GM18858 (cell line): ENCODE measurements around the gene IL5RA.

Experiments used
- ATAC-seq: cut with Tn5 transposase; IDR thresholded peaks from one replicate; pipeline ENCODE4 v1.9.1; 2021; ENCODE audit not compliant: unreplicated experiment

Gene IL5RA, protein sequence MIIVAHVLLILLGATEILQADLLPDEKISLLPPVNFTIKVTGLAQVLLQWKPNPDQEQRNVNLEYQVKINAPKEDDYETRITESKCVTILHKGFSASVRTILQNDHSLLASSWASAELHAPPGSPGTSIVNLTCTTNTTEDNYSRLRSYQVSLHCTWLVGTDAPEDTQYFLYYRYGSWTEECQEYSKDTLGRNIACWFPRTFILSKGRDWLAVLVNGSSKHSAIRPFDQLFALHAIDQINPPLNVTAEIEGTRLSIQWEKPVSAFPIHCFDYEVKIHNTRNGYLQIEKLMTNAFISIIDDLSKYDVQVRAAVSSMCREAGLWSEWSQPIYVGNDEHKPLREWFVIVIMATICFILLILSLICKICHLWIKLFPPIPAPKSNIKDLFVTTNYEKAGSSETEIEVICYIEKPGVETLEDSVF

DNA sequence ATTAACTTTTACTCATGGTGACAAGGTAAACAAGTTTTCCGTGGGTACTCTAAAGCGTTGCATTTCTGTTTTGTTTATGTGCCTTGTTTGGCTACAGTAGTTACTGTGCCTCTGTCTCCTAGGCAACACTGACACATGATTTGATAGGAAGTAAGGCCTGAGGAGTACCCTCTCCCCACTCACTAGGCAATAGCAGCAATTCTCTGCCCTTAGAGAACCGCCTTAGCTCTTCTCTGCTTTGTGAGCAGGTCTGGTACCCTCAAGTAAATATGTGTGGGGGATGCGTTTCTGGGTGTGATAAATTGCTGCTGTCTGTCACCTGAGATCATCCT is at the start of gene IL5RA:
IL5RA (minus strand) TSS at position 76 of the 332 bp plus-strand sequence. CDS start 5,390 bp downstream, outside the sequence.
- peak; percentile 43 for ATAC-seq

DNA sequence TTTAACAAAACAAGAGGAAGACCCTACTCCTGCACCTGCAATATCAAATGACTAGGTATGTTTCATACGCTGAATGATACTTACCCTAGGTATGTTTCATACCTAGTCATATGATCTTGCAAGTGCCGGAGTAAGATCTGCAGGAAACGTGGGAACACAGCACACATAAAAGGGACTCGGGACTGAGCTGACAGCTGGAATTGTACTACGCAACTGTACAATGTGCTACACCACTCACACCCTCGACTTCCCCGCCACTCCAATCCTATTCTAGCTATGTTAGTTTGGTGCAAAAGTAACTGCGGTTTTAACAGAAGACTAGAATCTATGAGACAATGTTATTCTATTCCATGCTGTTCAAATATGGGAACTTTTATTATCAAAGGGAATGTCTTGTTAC is 47.3 kb upstream of the IL5RA start:
- no peak for ATAC-seq

DNA sequence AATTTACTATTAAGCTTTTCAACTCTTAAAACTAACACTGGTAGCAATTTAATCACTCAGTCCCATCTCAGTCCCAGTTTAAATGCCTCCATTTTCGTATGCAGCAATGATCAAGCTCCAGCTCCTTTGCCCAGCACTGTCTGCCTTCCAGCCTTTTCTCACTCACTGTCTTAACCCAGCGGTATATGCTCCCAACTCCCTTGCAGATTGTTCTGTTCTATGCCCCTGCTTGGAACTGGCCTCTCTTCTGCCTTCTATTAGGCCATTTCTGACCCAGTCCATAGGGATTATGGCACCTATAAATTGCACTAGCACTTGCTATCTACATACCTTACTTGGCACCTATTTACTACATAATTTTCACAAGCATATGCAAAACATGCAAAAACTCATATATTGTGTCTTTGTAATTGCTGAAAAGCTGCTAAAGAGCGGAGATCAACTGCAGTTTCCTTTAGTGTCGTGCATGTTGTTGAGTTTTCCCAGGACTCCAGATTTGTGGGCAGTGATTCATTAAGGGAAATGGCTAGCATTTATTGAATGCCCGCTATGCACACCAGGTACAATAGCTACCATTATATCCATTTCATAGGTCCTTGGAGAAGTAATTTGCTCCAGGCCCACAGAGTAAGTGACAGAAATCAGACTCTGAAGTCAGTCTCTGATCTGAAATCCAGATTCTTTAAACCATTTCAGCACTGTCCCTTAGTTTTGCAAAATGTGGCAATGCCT is 44.9 kb upstream of the IL5RA start:
- ATAC-seq: no peak

DNA sequence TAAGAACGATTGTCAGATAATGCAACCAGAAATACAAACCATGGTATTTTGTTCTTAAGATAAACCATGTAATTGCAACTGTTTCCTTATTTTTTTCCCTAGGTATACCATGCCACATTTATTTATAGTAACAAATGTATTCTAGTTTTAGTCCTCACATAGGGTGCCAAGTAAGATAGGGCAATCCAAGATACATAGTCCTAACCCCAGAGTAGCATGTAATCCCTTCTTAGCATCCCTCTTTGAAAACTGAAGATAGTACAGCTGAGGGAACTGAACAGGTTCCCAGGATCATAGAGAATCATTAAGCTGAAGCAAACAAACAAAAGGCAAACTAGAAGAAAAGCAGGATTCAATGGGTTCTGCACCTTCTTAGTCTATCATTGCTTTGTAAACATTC is 41.3 kb upstream of the IL5RA start:
- ATAC-seq: no peak

DNA sequence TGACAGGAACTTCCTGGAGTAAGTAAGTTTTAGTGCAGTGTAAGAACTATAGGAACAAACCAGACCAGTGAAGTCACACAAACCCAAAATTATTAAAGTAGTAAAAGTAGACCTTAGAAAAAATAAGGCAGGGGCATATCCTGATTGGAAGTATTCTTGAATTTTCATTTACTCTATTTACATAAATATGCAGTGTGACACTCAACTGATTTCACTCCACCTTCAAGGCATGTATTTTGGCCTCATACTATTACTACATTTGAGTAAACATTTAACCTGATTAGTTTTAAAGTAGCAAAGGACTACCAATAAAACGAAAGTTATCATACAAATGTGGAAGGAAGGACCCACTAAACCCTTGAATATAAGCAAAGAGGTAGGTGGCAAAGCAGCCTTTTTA is 39.4 kb upstream of the IL5RA start:
- ATAC-seq: no peak

DNA sequence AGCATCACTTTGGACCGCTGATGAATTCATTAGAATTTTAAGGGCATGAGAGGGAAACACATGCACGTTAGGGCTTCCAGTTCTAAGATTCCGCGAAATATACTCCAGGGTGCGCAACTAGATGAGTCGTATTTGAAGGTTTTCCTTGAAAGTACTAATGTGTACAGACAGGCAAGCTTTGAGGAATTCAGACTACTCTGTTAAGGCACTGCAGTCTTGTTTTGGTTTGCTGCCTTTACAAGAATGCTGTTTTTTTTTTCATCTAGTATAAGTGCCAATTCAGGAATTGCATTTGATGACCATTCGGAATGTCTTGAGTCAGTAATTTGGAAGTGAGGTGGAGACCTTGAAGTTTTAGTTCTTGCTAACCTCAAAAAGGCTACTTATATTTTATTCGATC is 35.7 kb upstream of the IL5RA start:
- no peak for ATAC-seq

DNA sequence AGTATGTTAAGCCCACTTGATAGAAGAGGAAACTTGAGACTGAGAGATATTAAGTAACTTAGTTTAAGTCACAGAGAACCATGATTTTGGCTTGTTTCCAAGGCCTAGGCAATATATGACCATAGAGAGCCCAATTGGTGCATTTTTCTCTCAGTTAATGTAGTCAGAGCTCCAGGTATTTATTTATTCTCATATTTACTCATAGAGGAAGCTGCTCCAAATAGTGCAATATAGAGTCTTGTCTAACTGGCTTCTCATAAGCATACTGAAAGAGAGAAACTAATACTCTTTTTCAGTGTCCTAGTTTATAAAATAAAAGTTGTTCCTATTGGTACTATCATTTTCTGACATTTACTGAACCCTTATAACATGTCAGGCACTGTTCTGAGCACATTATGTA is 31.8 kb upstream of the IL5RA start:
- ATAC-seq: peak; percentile 40

DNA sequence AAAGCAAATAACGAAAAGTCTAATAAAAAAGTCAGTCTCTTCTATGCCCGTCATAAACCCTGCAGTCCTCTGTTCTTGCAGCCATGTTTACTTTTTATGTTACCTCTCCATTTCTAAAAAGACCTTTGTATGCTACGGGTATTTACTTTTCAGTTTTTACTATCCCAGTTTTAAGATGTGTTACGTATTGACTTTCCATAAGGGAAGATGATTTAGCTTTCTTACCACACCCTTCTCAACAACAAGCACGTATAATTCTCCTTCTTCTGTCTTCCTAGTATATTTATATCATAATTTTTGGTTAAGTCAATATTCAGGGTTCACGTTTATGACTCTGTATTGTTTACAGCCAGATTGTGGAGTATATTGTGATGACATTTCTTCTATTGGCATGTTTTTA is 27.4 kb upstream of the IL5RA start:
- ATAC-seq: no peak

DNA sequence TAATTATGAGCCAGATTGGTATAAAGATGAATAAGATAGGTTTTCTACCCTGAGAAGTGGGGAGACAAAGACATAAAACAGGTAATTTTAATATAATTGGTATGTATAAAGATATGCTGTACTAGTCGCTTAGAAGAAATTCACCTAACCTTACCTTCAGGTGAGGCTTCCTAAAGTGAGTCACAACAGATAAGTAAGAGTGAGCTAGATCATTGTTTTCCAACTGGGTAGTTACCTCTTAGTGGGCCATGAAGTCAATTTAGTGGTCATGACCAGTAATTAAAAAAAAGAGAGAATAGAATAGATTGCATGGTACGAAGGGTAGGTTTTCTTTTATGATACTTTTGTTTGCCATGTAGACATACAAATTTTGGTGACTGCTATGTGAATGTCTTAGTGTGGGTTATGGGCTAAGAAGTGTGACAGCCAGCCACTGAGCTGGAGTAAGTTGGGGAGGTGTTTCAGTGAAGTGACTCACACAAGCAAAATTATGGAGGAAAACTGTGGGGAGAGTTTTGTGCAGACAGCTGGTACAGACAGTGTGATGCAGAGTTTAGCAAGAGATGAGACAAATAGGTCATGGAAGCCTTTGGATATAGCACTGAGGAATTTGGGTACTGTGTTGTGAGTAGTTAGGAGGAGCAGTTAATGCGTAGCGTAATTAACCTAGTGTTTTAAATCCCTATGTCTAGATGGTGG is 24.7 kb upstream of the IL5RA start:
- no peak for ATAC-seq

DNA sequence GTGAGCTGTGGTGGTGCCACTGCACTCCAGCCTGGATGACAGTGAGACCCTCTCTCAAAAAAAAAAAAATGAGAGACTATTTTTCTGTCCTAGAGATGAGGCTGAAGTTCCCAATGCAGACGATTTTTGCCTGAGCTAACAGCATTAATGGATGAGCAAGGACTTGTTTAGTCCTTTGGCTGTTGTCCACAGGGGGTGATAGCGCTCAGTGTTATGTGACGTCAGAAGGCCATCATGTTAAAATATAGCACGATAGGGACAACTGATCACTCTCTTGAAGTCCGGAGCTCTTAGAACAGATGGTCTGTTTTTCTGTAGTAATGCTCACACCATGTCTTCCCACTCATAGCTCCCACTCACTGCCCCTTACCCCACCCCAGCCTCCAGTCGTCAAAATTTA is 23.3 kb upstream of the IL5RA start:
- ATAC-seq: no peak

DNA sequence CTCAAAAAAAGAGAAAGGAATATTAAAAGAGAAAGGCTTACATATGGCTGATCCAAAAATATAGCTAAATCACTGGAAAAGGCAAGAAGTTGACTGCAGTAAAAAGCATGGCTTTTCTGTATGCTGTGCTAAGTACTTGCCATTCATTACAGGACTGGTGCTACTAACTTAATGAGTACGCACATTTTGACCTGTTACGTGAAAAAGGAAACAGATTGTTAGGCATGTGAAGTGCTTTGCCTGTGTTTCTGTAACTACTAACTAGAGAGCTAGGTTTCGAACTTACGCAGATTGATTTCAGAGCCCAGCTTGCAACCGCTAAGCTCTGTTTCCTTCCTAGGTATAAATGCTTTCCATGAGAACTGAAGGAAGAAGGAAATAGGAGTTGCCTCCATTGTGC is 19.4 kb upstream of the IL5RA start:
- no peak for ATAC-seq

DNA sequence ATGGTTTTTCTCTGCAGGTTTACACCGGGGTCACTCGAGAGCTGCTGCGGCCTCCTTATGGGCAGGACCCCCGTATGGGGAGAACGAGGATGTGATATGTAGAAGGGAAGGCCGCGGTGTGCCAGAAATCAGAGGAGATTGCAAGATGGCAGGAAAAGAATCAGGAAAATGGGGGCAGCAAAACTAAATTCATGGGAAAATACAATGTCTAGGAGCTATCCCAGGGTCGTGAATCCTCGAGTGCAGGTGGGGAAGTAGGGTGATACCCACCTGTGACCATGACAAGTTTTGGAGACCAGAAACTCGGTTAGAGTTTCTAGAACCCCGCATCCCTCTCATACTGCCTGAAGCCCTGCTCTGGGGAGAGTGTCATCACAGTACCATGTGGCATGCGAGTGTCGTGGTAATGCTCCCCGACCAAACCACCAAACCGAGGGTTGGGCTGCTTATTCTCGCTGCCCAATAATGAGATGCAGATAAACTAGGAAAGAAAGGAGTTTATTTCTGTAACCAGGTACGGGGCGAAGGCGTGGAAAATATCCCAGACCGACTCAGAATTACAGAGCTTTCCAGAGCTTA is 17.3 kb upstream of the IL5RA start:
- no peak for ATAC-seq

DNA sequence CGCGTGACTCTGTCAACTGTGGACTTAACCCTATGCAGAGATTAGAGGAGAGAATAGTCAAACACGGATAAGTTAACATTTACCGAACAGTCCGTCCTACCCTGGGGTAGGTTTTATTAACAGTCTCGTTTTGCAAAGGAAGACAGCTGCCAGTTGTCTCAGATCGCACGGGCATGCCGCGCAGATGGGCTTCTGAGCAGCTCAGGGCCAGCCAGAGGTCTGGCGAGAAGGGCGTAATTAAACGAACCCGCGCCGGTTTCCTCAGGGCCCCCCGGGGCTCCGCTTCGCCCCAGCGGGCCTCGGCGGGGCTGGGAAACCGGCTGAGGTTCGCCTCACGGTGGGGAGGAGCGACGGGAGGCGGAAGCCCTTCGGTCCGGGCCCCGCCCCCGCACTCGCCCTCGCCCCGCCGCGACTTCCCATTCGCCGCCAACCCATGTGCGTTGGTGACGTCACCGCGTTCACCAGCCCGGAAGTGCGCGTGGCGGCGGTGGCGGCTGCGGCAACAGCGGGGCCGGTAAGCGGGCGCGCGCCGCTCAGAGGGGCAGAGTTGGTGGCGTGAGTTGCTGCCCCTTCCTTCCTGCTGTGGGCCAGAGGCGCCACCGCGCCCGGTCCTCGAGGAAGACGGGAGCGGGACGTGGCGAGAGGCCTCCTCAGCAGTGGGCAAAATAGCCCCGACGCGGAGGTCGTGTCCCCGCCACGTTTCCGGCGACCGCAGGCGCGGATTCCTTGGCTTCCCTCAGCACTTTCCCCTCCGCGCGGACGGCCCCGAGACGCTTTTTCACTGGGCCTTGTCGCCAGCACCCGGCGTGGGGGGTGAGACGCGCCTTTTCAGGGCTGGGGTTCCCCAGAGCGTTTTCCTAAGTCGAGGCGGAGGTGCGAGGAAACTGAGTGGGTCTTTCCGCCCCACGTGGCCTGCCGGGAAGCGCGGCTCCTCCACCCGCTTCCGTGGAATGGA is 16.6 kb upstream of the IL5RA start, which contains the start of gene TRNT1:
TRNT1 (plus strand) TSS at position 464 of the 955 bp plus-strand sequence. CDS start 2,101 bp downstream, outside the sequence.
- peak; percentile 91 for ATAC-seq

DNA sequence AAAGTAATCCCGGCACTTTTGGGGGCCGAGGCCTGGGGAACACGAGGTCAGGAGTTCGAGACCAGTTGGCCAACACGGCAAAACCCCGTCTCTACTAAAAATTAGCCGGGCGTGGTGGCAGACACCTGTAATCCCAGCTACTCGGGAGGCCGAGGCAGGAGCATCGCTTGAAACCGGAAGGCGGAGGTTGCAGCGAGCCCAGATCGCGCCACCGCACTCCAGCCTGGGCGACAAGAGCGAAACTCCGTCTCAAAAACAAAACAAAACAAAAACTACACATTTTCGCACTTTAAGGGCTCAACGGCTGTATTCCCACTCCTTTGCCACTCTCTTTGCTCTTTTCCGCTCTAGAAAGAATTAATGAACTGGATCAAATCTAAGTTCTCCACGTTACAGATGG is 15.8 kb upstream of the IL5RA start:
- ATAC-seq: no peak

DNA sequence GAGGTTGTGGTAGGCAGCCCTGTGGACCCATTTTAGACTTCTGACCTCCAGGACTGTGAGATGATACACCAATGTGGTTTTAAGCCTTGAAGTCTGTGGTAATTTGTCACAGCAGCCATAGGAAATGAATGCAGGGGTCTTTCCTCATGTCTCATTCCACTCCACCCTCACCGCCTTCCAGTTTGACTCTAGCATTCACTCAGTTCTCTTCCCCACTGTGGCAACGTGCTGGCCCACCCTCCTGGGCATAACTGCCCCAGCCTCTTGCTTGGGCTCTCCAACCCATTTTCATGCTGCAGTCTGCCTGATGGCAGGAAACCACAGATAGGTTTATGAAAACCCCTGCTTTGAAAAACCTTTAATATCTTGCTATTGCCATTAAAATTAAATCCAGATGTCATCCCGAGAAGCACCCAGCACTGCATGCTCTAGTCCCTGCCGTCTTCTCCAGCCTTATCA is 9.2 kb upstream of the IL5RA start:
- ATAC-seq: peak; percentile 51

DNA sequence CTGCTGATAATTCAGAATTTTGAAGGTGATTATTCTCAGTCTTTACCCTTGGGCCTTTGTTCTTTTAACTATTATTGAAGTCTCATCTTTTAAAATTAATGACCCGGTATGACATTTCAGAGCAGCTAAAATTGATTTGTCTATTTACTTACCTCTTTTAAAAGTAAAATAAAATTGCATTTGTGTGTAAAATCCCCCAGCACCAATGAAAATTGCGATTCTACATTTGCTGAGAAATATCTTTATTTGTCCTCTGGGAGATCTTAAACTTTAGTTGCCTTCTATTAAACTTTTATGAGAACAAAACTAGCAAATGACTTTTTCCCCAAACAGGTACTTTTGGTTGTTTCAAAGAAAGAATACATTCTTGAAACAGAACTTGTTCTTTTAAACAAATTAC is 7.5 kb upstream of the IL5RA start:
- ATAC-seq: no peak

DNA sequence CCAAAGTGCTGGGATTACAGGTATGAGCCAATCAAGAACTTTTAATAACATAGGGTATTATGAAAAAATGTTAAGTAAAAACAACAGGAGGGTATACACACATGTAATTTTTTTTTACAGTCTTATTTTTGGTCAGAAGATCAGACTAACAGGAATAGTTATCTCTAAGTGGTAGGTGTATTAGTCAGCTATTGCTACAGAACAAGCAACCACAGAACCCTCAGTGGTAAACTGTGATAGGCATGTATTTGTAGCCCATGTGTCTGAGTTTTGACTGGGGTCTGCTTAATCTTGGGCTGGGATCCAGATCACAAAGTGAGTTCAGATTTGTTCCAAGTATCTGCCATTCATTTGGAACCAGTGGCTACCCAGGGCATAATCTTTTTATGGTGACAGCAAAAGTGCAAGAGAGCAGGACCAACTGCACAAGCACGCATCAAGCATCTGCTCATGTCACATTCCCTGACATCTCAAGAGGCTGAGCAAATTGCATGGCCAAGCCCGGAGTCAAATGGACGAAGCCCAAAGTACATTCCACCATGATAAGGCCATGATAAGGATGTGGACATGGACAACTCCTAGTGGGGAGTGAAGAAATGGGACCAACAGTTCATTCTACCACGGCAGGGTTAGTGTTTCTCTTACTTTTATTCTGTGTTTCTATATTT is 3.0 kb upstream of the IL5RA start:
- no peak for ATAC-seq

DNA sequence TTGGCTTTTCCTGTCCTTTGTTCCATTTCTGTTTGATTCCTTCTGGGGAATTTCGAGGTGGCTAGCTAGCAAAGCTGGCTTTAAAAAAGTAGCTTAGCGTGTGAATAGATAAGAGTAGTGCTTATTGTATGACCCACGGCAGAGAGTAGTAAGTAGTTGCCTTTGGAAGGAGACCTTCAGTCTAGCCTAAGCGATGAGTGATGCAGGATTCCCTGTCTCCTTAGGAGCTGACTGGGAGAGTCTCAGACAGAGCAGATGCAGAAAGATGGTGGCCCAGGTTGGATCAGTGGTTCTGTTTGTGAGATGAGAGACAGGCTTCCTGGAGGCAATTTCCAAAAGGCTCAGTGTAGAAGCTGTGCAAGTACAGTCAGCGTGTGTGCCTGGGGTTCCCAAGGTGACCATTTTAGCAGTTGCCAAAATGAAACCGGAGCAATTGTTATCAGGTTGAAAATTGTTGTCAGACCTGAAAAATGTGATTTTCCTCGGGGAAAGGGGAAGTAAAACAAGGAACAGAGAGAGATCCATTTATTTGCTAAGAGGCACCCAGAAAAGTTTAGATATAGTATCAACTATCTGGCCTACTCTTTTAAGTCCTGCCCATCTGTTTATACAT is 681 bp upstream of the IL5RA start:
- ATAC-seq: no peak
